GM19468 (cell line): ENCODE data around the gene ADD3.

Experiments
- ATAC-seq: cut with Tn5 transposase; IDR thresholded peaks from one replicate; pipeline ENCODE4 v1.9.1; 2021; ENCODE audit warnings: mild to moderate bottlenecking, moderate library complexity, moderate number of reproducible peaks; ENCODE audit not compliant: unreplicated experiment; ENCODE audit errors: extremely low read depth

The ADD3 gene

GRCh38 chr10:109997233-109997632 lies 10.6 kb upstream of the ADD3 start:
- ATAC-seq = no peak

GRCh38 chr10:109998513-109998912 lies 9.3 kb upstream of the ADD3 start:
- ATAC-seq = no peak

GRCh38 chr10:110002801-110003523 lies 4.8 kb upstream of the ADD3 start:
- ATAC-seq = no peak

GRCh38 chr10:110003524-110003885 lies 4.3 kb upstream of the ADD3 start:
- no peak for ATAC-seq

- ATAC-seq = no peak
These were observed 2.1 kb upstream of the ADD3 start for GRCh38 chr10:110005719-110006118.

GRCh38 chr10:110006358-110007160 lies 1.2 kb upstream of the ADD3 start:
- ATAC-seq = no peak

GRCh38 chr10:110007161-110007700 lies 553 bp upstream of the ADD3 start:
- ATAC-seq = peak; percentile 21

GRCh38 chr10:110008518-110009339 lies 945 bp downstream of the ADD3 start:
- no peak for ATAC-seq

- ATAC-seq = peak; percentile 17
These were observed 2.1 kb downstream of the ADD3 start for GRCh38 chr10:110009736-110010475.

GRCh38 chr10:110010486-110011378 lies 2.9 kb downstream of the ADD3 start:
- no peak for ATAC-seq

GRCh38 chr10:110011681-110012080 lies 3.9 kb downstream of the ADD3 start:
- ATAC-seq = no peak

GRCh38 chr10:110013630-110014293 lies 6.0 kb downstream of the ADD3 start:
- no peak for ATAC-seq

GRCh38 chr10:110016039-110016438 lies 8.3 kb downstream of the ADD3 start:
- ATAC-seq = no peak

GRCh38 chr10:110017052-110017451 lies 9.3 kb downstream of the ADD3 start:
- ATAC-seq = no peak

GRCh38 chr10:110017907-110018306 lies 10.1 kb downstream of the ADD3 start:
- ATAC-seq = no peak

GRCh38 chr10:110020265-110020664 lies 12.5 kb downstream of the ADD3 start:
- ATAC-seq = no peak

- no peak for ATAC-seq
These were observed 15.1 kb downstream of the ADD3 start for GRCh38 chr10:110022716-110023504.
